ENCODE data around the gene ZNF512B. TPM values are rescaled to one million over a fixed set of nuclear protein-coding genes. Genes with fewer than 3 reads are reported as not detected.

Gene ZNF512B
- total RNA-seq, 1 donor from 2014 or later: 10.3 TPM

GRCh38 chr20:64003960-64004725, 34.4 kb upstream of the ZNF512B start:
- H3K9me3 ChIP-seq: no peaks in the 10 kb centered on the region
- intact Hi-C loops (cut with DNase I): no loop called here
- H3K27ac ChIP-seq: no peak overlapping the region
- H3K4me3 ChIP-seq: no peak overlapping the region
- peaks cover 18% of the 10 kb centered on the region for H3K4me1 ChIP-seq
- H3K27me3 ChIP-seq: no peaks in the 10 kb centered on the region
- TF ChIP-seq CTCF (IDR thresholded peaks at IDR 0.05) (no peak), POLR2AphosphoS5 (IDR thresholded peaks at IDR 0.05; ENCODE audit: insufficient read depth in 1 of 2, low read depth in 1 of 2) (no peak), POLR2A (IDR thresholded peaks at IDR 0.05) (no peak)
- no peak for DNase-seq (ENCODE audit: extremely low spot score in 2 of 2)
- peaks cover 0 to 74% of the 10 kb centered on the region in 2 donors for H3K36me3 ChIP-seq

GRCh38 chr20:64001607-64002011, 31.9 kb upstream of the ZNF512B start:
- no peak for TF ChIP-seq POLR2A (IDR thresholded peaks at IDR 0.05)
- no peak for TF ChIP-seq CTCF (IDR thresholded peaks at IDR 0.05)
- no peak for TF ChIP-seq POLR2AphosphoS5 (IDR thresholded peaks at IDR 0.05; ENCODE audit: insufficient read depth in 1 of 2, low read depth in 1 of 2)
- Histone ChIP-seq H3K27me3 (no peaks in the 10 kb centered on the region), H3K36me3 (peaks cover 0 to 89% of the 10 kb centered on the region in 2 donors), H3K9me3 (no peaks in the 10 kb centered on the region), H3K4me3 (no peak overlapping the region), H3K4me1 (peaks cover 18% of the 10 kb centered on the region), H3K27ac (no peak overlapping the region)
- no peak for DNase-seq (ENCODE audit: extremely low spot score in 2 of 2)
- intact Hi-C loops (cut with DNase I): no loop called here

DNA sequence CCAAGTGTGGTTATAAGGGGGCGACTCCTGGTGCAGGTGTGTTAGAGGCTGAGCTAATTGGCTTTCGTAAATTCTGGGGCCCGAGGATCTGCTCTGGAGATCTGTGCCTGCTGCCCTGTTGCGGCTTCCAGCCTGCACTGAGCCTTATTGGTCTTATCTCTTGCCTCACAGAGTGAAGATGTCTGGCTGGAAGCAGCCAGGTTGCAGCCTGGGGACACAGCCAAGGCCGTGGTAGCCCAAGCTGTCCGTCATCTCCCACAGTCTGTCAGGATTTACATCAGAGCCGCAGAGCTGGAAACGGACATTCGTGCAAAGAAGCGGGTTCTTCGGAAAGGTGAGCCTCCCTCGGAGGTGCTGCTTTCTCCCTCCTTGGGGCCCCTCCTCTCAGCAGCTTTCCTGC, 31.2 kb upstream of the ZNF512B start:
- TF ChIP-seq POLR2AphosphoS5 (IDR thresholded peaks at IDR 0.05; ENCODE audit: insufficient read depth in 1 of 2, low read depth in 1 of 2): no peak
- TF ChIP-seq POLR2A (IDR thresholded peaks at IDR 0.05): no peak
- TF ChIP-seq CTCF (IDR thresholded peaks at IDR 0.05): no peak
- intact Hi-C loops (cut with DNase I): no loop called here
- DNase-seq (ENCODE audit: extremely low spot score in 2 of 2): no peak
- Histone ChIP-seq H3K36me3 (peaks cover 0 to 93% of the 10 kb centered on the region in 2 donors), H3K4me1 (peaks cover 18% of the 10 kb centered on the region), H3K4me3 (no peak overlapping the region), H3K27me3 (no peaks in the 10 kb centered on the region), H3K27ac (no peak overlapping the region), H3K9me3 (no peaks in the 10 kb centered on the region)

DNA sequence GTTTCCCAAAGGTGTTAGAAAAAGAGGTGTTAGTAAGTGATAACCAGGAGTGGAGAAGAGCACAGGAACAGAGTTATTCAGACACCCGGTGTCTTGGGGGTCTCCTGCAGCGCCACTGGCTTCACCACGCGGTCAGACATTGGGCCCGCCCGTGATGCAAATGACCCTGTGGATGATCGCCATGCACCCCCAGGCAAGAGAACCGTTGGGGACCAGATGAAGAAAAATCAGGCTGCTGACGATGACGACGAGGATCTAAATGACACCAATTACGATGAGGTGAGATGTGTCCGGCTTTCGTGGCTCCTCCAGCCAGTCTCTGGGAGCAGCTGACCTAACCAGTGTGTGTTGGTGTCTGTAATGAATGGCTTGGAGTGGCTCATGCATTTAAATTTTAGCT, 13.2 kb upstream of the ZNF512B start:
- Histone ChIP-seq H3K36me3 (peaks cover 0 to 40% of the 10 kb centered on the region in 2 donors), H3K4me3 (no peak overlapping the region), H3K4me1 (peaks cover 48% of the 10 kb centered on the region), H3K27ac (no peak overlapping the region), H3K9me3 (no peaks in the 10 kb centered on the region), H3K27me3 (no peaks in the 10 kb centered on the region)
- TF ChIP-seq POLR2A (IDR thresholded peaks at IDR 0.05) (no peak), POLR2AphosphoS5 (IDR thresholded peaks at IDR 0.05; ENCODE audit: insufficient read depth in 1 of 2, low read depth in 1 of 2) (no peak), CTCF (IDR thresholded peaks at IDR 0.05) (no peak)
- intact Hi-C loops (cut with DNase I): no loop called here
- DNase-seq (ENCODE audit: extremely low spot score in 2 of 2): no peak

Measured in vagina (tissue), 2 donors.